Mesothelial cell of epicardium (in vitro differentiated cells): Measurements from ENCODE around the gene FGGY. TPM values are rescaled to one million over a fixed set of nuclear protein-coding genes. Genes with fewer than 3 reads are reported as not detected.
A peak's percentile ranks its signal among the peaks of the same experiment; 100 is the strongest.

ENCODE experiments used
- DNase-seq, 2 experiments: peaks; one replicate each; pipeline ENCODE4 v3.0.0; 2021; ENCODE audit warnings: low spot score in 2 of 2; ENCODE audit not compliant: unreplicated experiment in 2 of 2
- H3K27ac Mint-ChIP-seq: 2 replicates; pipeline ENCODE4 v1.8.0; 2021; ENCODE audit warnings: mixed read lengths
- H3K27me3 Mint-ChIP-seq: 2 replicates; pipeline ENCODE4 v1.8.0; 2021; ENCODE audit warnings: low read depth, mixed read lengths
- H3K36me3 Mint-ChIP-seq: 2 replicates; pipeline ENCODE4 v1.8.0; 2021; ENCODE audit warnings: mixed read lengths
- H3K4me1 Mint-ChIP-seq: 2 replicates; pipeline ENCODE4 v1.8.0; 2021; ENCODE audit warnings: mixed read lengths
- H3K4me3 Mint-ChIP-seq: 2 replicates; pipeline ENCODE4 v1.8.0; 2021; ENCODE audit warnings: mild to moderate bottlenecking, moderate library complexity, mixed read lengths
- H3K9me3 Mint-ChIP-seq: 2 replicates; pipeline ENCODE4 v1.8.0; 2021; ENCODE audit warnings: mixed read lengths
- total RNA-seq: library from RNA; stranded (reverse); gene quantifications from 3 replicates; pipeline ENCODE4 v1.2.1, GENCODE V29; 2021
- TF ChIP-seq, protein P1 (sequence below): fragments of 200-600 bp; sonication (generic); IDR thresholded peaks from one replicate; pipeline ENCODE4 v1.5.0; 2021; ENCODE audit warnings: antibody characterized with exemption; ENCODE audit not compliant: unreplicated experiment

Gene FGGY
- total RNA-seq, 1 donor from 2014 or later: 21.8 TPM

DNA sequence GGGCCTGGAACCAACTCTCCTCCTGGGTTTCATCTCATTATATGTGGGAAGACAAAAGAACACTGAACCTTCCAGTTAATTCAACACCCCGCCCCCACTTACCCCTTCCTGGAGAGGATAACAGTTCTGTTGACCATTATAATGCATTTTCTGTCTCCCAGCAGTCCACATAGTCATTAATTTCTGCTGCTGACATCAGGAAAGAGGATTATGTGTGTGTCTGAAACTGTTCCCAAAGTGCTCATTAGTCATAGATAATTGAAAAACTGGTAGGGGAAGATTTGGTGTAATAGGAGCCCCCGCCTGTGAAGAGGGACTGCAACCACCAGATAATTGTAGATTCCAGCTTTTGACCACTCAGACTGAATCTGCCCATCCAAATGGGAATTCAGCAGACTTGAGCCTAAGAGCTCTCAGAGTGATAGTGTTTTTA, 208.7 kb downstream of the FGGY start:
- TF ChIP-seq, protein P1, sequence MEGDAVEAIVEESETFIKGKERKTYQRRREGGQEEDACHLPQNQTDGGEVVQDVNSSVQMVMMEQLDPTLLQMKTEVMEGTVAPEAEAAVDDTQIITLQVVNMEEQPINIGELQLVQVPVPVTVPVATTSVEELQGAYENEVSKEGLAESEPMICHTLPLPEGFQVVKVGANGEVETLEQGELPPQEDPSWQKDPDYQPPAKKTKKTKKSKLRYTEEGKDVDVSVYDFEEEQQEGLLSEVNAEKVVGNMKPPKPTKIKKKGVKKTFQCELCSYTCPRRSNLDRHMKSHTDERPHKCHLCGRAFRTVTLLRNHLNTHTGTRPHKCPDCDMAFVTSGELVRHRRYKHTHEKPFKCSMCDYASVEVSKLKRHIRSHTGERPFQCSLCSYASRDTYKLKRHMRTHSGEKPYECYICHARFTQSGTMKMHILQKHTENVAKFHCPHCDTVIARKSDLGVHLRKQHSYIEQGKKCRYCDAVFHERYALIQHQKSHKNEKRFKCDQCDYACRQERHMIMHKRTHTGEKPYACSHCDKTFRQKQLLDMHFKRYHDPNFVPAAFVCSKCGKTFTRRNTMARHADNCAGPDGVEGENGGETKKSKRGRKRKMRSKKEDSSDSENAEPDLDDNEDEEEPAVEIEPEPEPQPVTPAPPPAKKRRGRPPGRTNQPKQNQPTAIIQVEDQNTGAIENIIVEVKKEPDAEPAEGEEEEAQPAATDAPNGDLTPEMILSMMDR: no peak
- H3K9me3 Mint-ChIP-seq: no peaks in the 10 kb centered on the region

DNA sequence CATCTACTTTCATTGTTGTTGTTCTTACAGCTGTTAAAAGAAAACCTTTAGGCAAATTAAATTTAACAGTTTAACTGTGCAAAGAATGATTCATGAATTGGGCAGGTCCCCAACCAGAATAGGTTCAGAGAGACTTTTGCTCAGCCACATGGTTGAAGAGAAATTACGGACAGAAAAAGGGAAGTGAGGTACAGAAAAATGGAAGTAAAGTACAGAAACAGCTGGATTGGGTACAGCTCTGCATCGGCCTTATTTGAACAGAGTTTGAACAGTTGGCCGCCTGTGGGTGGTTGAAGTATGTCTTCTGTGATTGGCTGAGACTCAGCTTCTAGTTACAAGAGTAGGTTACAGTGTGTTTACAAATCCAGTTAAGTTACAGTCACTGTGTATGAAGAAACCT, 210.1 kb downstream of the FGGY start:
- Mint-ChIP-seq H3K4me1 (peaks cover 68% of the 10 kb centered on the region), H3K27me3 (no peaks in the 10 kb centered on the region), H3K27ac (no peak overlapping the region), H3K36me3 (peaks cover 3% of the 10 kb centered on the region), H3K9me3 (no peaks in the 10 kb centered on the region), H3K4me3 (no peak overlapping the region)
- TF ChIP-seq, protein P1: no peak
- no peak for DNase-seq

More for the DNA sequence above, 208.7 kb downstream of the FGGY start:
- Mint-ChIP-seq H3K36me3 (peaks cover 3% of the 10 kb centered on the region), H3K27me3 (no peaks in the 10 kb centered on the region), H3K27ac (peak overlapping the region; percentile 77), H3K4me1 (peaks cover 71% of the 10 kb centered on the region), H3K4me3 (no peak overlapping the region)
- DNase-seq: no peak

DNA sequence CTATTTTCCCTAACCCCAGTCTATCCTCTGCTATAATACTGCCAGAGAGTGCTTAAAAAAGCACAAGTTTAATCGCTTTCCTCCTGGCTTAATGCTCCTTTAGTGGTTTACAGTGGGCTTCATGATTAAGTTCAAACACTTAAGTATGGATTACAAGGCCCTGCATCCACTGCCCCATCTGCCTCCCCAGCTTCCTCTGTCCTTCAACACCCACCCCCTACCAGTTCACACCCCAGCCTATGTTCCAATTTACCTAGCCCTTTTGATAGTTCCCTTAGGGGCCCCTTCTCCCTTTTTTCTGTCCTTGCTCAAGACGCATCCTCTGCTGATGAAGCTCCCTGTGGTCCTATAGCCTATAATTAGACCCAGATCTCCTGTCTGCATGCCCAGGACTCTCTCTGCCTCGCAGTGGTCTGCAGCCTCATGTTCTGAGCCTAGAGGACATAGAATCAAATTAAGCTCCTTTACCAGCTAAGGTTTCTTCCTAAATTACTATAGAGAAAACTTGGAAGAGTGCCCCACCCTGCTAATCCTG, 212.5 kb downstream of the FGGY start:
- TF ChIP-seq, protein P1: no peak
- no peak overlapping the region for H3K4me3 Mint-ChIP-seq
- no peaks in the 10 kb centered on the region for H3K9me3 Mint-ChIP-seq
- H3K27me3 Mint-ChIP-seq: no peaks in the 10 kb centered on the region
- H3K27ac Mint-ChIP-seq: peak overlapping the region; percentile 1
- no peak for DNase-seq
- peaks cover 71% of the 10 kb centered on the region for H3K4me1 Mint-ChIP-seq
- peaks cover 3% of the 10 kb centered on the region for H3K36me3 Mint-ChIP-seq

DNA sequence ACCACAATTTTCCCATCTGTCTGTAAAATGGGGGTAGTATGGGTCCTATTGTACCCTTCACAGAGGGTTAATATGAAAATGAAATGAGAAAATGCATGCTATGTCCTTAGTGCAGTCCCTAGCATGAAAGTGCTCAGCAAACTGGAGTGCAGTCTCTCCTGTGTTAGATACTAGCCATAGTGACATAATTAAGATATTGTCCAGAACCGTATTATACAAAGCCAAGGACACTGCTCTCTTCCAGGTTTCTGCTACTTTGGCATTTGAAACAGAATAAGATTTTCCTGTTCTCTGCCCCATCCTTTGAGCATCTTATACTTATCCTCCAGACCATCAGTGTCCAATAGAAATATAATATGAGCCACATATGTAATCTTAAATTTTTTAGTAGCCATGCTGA, 213.4 kb downstream of the FGGY start:
- Mint-ChIP-seq H3K36me3 (peaks cover 3% of the 10 kb centered on the region), H3K9me3 (no peaks in the 10 kb centered on the region), H3K27ac (no peak overlapping the region), H3K27me3 (no peaks in the 10 kb centered on the region), H3K4me3 (no peak overlapping the region), H3K4me1 (peaks cover 66% of the 10 kb centered on the region)
- TF ChIP-seq, protein P1: no peak
- DNase-seq: no peak

DNA sequence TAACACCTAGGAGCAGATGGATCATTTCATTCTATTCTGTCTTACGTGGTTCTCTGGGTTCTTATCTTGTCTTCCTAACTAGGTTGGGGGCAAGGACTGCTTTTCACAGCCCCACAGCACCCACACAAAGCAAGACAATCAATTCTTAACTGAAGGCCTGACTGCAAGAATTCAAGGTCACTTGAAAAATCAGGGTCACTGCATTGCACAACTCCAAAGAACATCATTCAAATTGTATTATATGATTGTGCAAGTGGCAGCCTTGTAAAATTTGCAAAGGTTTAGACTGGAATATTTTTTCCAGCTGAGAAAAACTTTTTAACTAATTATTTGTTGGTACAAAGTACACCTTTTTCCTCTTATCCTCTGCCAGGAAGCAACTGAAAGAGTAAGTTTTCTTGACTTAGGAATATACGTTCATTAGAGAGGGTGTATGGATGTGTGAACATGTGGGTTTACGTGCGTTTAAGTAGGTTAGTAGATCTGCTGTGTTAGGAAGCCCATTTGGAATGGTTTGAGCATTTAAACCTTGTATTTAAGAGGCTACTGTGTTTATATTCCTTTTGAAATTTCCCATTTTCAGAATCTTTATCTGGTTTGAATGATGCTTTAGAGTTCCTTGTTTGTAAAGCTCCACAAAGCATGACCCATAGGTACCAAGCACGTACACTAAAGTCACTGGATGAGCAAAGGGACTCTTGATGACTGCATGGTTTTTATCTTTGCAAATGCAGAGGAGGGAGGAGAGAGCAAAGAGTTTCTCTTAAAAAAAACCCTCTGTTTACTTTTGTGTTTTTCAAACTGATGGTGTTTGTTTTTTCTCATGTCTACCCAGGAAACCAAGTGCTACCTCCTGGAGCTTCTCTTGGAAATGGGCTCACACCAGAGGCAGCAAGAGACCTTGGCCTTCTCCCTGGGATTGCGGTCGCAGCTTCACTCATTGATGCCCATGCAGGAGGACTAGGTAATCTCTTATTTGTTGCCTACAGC, 214.9 kb downstream of the FGGY start:
- H3K4me3 Mint-ChIP-seq: no peak overlapping the region
- no peaks in the 10 kb centered on the region for H3K27me3 Mint-ChIP-seq
- DNase-seq: no peak
- peaks cover 5% of the 10 kb centered on the region for H3K36me3 Mint-ChIP-seq
- H3K27ac Mint-ChIP-seq: no peak overlapping the region
- H3K4me1 Mint-ChIP-seq: peaks cover 57% of the 10 kb centered on the region
- TF ChIP-seq, protein P1: no peak
- no peaks in the 10 kb centered on the region for H3K9me3 Mint-ChIP-seq
